IgD-negative memory B cell (primary cell): ENCODE results near the gene WDR64. TPM values are rescaled to one million over a fixed set of nuclear protein-coding genes. Genes with fewer than 3 reads are reported as not detected.
"Not testable (repeated sequence)": the region's sequence is repeated elsewhere in the genome, so short reads cannot be mapped to it uniquely, and the experiment has no call there.

Experiments
- H3K27ac Mint-ChIP-seq, 3 donors: one replicate each; pipeline ENCODE4 v1.8.0; 2020 to 2022; ENCODE audit warnings: mild to moderate bottlenecking in 3 of 3, mixed read lengths in 3 of 3, moderate library complexity in 1 of 3
- H3K27me3 Mint-ChIP-seq: one replicate; pipeline ENCODE4 v1.8.0; 2021; ENCODE audit warnings: mixed read lengths
- H3K36me3 Mint-ChIP-seq: one replicate; pipeline ENCODE4 v1.8.0; 2020; ENCODE audit warnings: mild to moderate bottlenecking, mixed read lengths
- H3K4me1 Mint-ChIP-seq, 3 donors: one replicate each; pipeline ENCODE4 v1.8.0; 2020 to 2022; ENCODE audit warnings: mixed read lengths in 3 of 3, mild to moderate bottlenecking in 1 of 3
- H3K4me3 Mint-ChIP-seq, 4 donors: one replicate each; pipeline ENCODE4 v1.8.0; 2020 to 2022; ENCODE audit warnings: mild to moderate bottlenecking in 4 of 4, mixed read lengths in 4 of 4, moderate library complexity in 3 of 4
- H3K9me3 Mint-ChIP-seq, 3 donors: one replicate each; pipeline ENCODE4 v1.8.0; 2020 to 2021; ENCODE audit warnings: mixed read lengths in 3 of 3, mild to moderate bottlenecking in 1 of 3
- polyA plus RNA-seq: library from polyadenylated mRNA; unstranded; fragments of 300-500 nt; fragmentation: Illumina TruSeq; gene quantifications from one replicate; pipeline ENCODE4 v1.2.3, GENCODE V29; 2021

WDR64 gene
- polyA plus RNA-seq, 1 donor from 2014 or later: 0.90 TPM

- H3K27ac Mint-ChIP-seq: peak overlapping the region in 1 of 3 donors; percentile 58
- H3K4me3 Mint-ChIP-seq: no peak overlapping the region
- no peaks in the 10 kb centered on the region for H3K36me3 Mint-ChIP-seq
- H3K4me1 Mint-ChIP-seq: peaks cover 8 to 13% (median 11%) of the 10 kb centered on the region in 3 donors
- H3K9me3 Mint-ChIP-seq: no peaks in the 10 kb centered on the region
- H3K27me3 Mint-ChIP-seq: no peaks in the 10 kb centered on the region
Observed at GRCh38 chr1:241819340-241819866, 167.3 kb downstream of the WDR64 start.

GRCh38 chr1:241821363-241821762 lies 169.3 kb downstream of the WDR64 start:
- Mint-ChIP-seq H3K4me1 (peaks cover 8 to 13% (median 11%) of the 10 kb centered on the region in 3 donors), H3K9me3 (peaks cover 0 to 2% (median 0%) of the 10 kb centered on the region in 3 donors), H3K27me3 (peaks cover 1% of the 10 kb centered on the region), H3K4me3 (no peak overlapping the region), H3K27ac (no peak overlapping the region), H3K36me3 (no peaks in the 10 kb centered on the region)

GRCh38 chr1:241822846-241823245 lies 170.8 kb downstream of the WDR64 start:
- Mint-ChIP-seq H3K4me3 (no peak overlapping the region), H3K27ac (no peak overlapping the region), H3K4me1 (peaks cover 5 to 7% (median 5%) of the 10 kb centered on the region in 3 donors), H3K36me3 (no peaks in the 10 kb centered on the region), H3K27me3 (peaks cover 1% of the 10 kb centered on the region), H3K9me3 (peaks cover 0 to 2% (median 0%) of the 10 kb centered on the region in 3 donors)

GRCh38 chr1:241823925-241824324 lies 171.8 kb downstream of the WDR64 start:
- H3K4me3 Mint-ChIP-seq: no peak overlapping the region
- H3K27me3 Mint-ChIP-seq: peaks cover 1% of the 10 kb centered on the region
- H3K9me3 Mint-ChIP-seq: peaks cover 0 to 2% (median 0%) of the 10 kb centered on the region in 3 donors
- peaks cover 0 to 1% (median 0%) of the 10 kb centered on the region in 3 donors for H3K4me1 Mint-ChIP-seq
- H3K27ac Mint-ChIP-seq: no peak overlapping the region
- H3K36me3 Mint-ChIP-seq: no peaks in the 10 kb centered on the region

GRCh38 chr1:241825581-241825980 lies 173.5 kb downstream of the WDR64 start:
- H3K9me3 Mint-ChIP-seq: peaks cover 0 to 2% (median 0%) of the 10 kb centered on the region in 3 donors
- peaks cover 1% of the 10 kb centered on the region for H3K27me3 Mint-ChIP-seq
- peaks cover 0 to 1% (median 0%) of the 10 kb centered on the region in 3 donors for H3K4me1 Mint-ChIP-seq
- H3K36me3 Mint-ChIP-seq: no peaks in the 10 kb centered on the region
- H3K4me3 Mint-ChIP-seq: no peak overlapping the region
- no peak overlapping the region for H3K27ac Mint-ChIP-seq

GRCh38 chr1:241826613-241827012 lies 174.5 kb downstream of the WDR64 start:
- H3K4me3 Mint-ChIP-seq, H3K36me3 Mint-ChIP-seq, H3K4me1 Mint-ChIP-seq, H3K27me3 Mint-ChIP-seq, H3K9me3 Mint-ChIP-seq, H3K27ac Mint-ChIP-seq: not testable (repeated sequence)

GRCh38 chr1:241827264-241827663 lies 175.2 kb downstream of the WDR64 start:
- peaks cover 3% of the 10 kb centered on the region for H3K27me3 Mint-ChIP-seq
- no peaks in the 10 kb centered on the region for H3K36me3 Mint-ChIP-seq
- H3K4me1 Mint-ChIP-seq: peaks cover 0 to 1% (median 0%) of the 10 kb centered on the region in 3 donors
- H3K27ac Mint-ChIP-seq: no peak overlapping the region
- no peak overlapping the region for H3K4me3 Mint-ChIP-seq
- H3K9me3 Mint-ChIP-seq: peaks cover 0 to 2% (median 2%) of the 10 kb centered on the region in 3 donors

- no peaks in the 10 kb centered on the region for H3K4me1 Mint-ChIP-seq
- H3K36me3 Mint-ChIP-seq: no peaks in the 10 kb centered on the region
- H3K4me3 Mint-ChIP-seq: no peak overlapping the region
- H3K27me3 Mint-ChIP-seq: peaks cover 3% of the 10 kb centered on the region
- no peak overlapping the region for H3K27ac Mint-ChIP-seq
- H3K9me3 Mint-ChIP-seq: peaks cover 0 to 2% (median 2%) of the 10 kb centered on the region in 3 donors
Observed at GRCh38 chr1:241828463-241829021, 176.5 kb downstream of the WDR64 start.

- Mint-ChIP-seq H3K27me3 (peaks cover 3% of the 10 kb centered on the region), H3K4me3 (no peak overlapping the region), H3K4me1 (no peaks in the 10 kb centered on the region), H3K9me3 (peaks cover 0 to 2% (median 2%) of the 10 kb centered on the region in 3 donors), H3K36me3 (no peaks in the 10 kb centered on the region), H3K27ac (no peak overlapping the region)
Observed at GRCh38 chr1:241829468-241829867, 177.4 kb downstream of the WDR64 start.

GRCh38 chr1:241834733-241835377 lies 182.8 kb downstream of the WDR64 start:
- no peak overlapping the region for H3K4me3 Mint-ChIP-seq
- H3K36me3 Mint-ChIP-seq: peaks cover 1% of the 10 kb centered on the region

GRCh38 chr1:241836941-241837340 lies 184.9 kb downstream of the WDR64 start:
- Mint-ChIP-seq H3K4me1 (peaks cover 0 to 12% (median 6%) of the 10 kb centered on the region in 3 donors), H3K4me3 (no peak overlapping the region), H3K36me3 (peaks cover 3% of the 10 kb centered on the region), H3K27ac (no peak overlapping the region), H3K27me3 (no peaks in the 10 kb centered on the region), H3K9me3 (no peaks in the 10 kb centered on the region)

More at GRCh38 chr1:241834733-241835377, 182.8 kb downstream of the WDR64 start:
- H3K27me3 Mint-ChIP-seq: peaks cover 1% of the 10 kb centered on the region
- H3K27ac Mint-ChIP-seq: no peak overlapping the region
- H3K9me3 Mint-ChIP-seq: peaks cover 0 to 2% (median 0%) of the 10 kb centered on the region in 3 donors
- H3K4me1 Mint-ChIP-seq: peaks cover 0 to 8% (median 6%) of the 10 kb centered on the region in 3 donors

GRCh38 chr1:241837416-241837815 lies 185.3 kb downstream of the WDR64 start:
- peaks cover 3% of the 10 kb centered on the region for H3K36me3 Mint-ChIP-seq
- H3K27me3 Mint-ChIP-seq: no peaks in the 10 kb centered on the region
- H3K9me3 Mint-ChIP-seq: no peaks in the 10 kb centered on the region
- H3K4me1 Mint-ChIP-seq: peaks cover 0 to 12% (median 6%) of the 10 kb centered on the region in 3 donors
- no peak overlapping the region for H3K27ac Mint-ChIP-seq
- no peak overlapping the region for H3K4me3 Mint-ChIP-seq

- H3K27me3 Mint-ChIP-seq: no peaks in the 10 kb centered on the region
- H3K4me3 Mint-ChIP-seq: no peak overlapping the region
- no peak overlapping the region for H3K27ac Mint-ChIP-seq
- H3K4me1 Mint-ChIP-seq: peaks cover 0 to 12% (median 6%) of the 10 kb centered on the region in 3 donors
- peaks cover 3% of the 10 kb centered on the region for H3K36me3 Mint-ChIP-seq
- no peaks in the 10 kb centered on the region for H3K9me3 Mint-ChIP-seq
Observed at GRCh38 chr1:241837901-241838300, 185.8 kb downstream of the WDR64 start.

- Mint-ChIP-seq H3K27me3 (no peaks in the 10 kb centered on the region), H3K4me3 (no peak overlapping the region), H3K9me3 (no peaks in the 10 kb centered on the region), H3K36me3 (peaks cover 3% of the 10 kb centered on the region), H3K4me1 (peaks cover 0 to 12% (median 6%) of the 10 kb centered on the region in 3 donors), H3K27ac (no peak overlapping the region)
Observed at GRCh38 chr1:241838897-241839296, 186.8 kb downstream of the WDR64 start.

GRCh38 chr1:241839369-241839979 lies 187.4 kb downstream of the WDR64 start:
- H3K36me3 Mint-ChIP-seq: peaks cover 3% of the 10 kb centered on the region

More at GRCh38 chr1:241839369-241839979, 187.4 kb downstream of the WDR64 start:
- H3K27ac Mint-ChIP-seq: no peak overlapping the region
- H3K9me3 Mint-ChIP-seq: no peaks in the 10 kb centered on the region
- peaks cover 0 to 12% (median 6%) of the 10 kb centered on the region in 3 donors for H3K4me1 Mint-ChIP-seq
- peak overlapping the region in 2 of 4 donors; percentile 2 to 44 for H3K4me3 Mint-ChIP-seq
- H3K27me3 Mint-ChIP-seq: no peaks in the 10 kb centered on the region
